ENCODE data around the gene TBL1XR1.

TBL1XR1 gene

GRCh38 chr3:177109688-177110330 is 87.5 kb downstream of the TBL1XR1 start:
- no peak for DNase-seq (ENCODE audit: low read depth, low spot score)

- no peak for DNase-seq (ENCODE audit: low read depth, low spot score)
Measured at GRCh38 chr3:177108648-177109047, 88.6 kb downstream of the TBL1XR1 start.

DNA sequence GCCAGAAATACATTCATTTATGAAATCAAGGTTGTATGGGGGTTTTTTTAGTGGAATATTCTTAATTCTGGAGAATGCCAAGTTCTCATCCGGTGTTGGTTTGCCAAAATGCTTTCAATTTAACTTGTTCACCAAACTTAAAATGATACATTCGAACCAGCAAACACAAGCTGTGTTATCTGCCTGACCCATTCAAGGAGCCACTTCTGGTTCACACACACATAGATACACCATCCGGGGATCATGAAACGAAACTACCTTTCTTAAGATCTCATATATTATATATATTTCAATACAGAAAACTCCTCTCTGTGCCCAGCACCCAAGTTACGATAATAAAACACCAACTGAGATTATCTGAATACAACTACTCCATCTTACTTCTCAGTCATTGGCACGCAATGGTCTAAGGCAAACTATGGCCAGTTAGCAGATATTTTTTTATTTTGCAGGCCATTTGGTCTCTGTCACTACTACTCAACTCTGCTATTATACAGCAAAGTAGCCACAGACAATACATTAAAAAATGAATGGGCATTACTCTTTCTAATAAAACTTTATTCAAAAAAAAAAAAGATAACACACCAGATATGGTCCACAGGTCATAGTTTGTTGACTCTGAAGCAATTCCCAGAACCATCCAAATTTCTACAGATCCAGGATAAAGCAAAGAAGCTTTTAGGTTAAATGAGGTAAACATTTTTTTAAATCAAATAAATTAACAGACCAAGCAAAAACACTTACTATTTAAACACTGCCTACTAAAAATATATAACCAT is 89.6 kb downstream of the TBL1XR1 start:
- DNase-seq (ENCODE audit: low read depth, low spot score), result no peak

DNA sequence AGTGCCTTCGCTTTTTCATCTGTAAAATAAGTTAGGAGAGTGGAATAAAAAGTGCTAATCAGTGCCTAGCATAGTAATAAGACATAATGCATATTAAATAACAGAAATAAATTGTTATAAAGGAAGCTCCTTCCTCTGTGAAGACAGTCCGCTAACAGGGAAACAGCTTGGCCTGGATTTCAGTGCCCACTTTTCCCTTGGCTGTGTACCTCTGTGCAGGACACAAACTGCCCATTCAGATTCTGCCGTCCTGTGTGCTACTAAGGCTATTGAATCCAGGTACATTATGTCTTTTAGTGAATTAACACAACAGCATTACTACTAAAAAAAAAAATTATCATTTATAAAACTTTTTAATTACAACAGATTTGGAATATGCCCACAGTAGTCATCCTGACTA is 90.7 kb downstream of the TBL1XR1 start:
- DNase-seq (ENCODE audit: low read depth, low spot score), result no peak

GRCh38 chr3:177106184-177106583 is 91.1 kb downstream of the TBL1XR1 start:
- no peak for DNase-seq (ENCODE audit: low read depth, low spot score)

- no peak for DNase-seq (ENCODE audit: low read depth, low spot score)
Measured at GRCh38 chr3:177105623-177106022, 91.7 kb downstream of the TBL1XR1 start.

GRCh38 chr3:177104299-177104992 is 92.8 kb downstream of the TBL1XR1 start:
- no peak for DNase-seq (ENCODE audit: low read depth, low spot score)

DNA sequence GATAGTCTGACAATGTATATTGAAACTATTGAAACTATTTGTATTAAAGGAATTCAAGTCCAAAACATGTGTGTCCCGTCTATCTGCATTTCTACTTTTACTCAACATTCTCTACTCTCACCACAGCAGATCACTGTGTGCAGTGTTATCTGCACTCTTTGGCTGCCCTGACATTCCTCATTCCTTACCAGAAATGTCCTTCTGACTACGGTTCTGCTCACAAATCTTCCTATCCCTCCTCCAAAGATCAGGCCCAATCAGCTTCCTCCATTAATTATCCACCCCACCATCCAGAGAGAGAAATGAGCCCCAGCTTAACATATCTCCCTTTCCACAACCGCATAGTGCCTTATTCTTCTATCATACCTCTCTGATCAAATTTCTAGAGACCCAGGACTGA is 94.7 kb downstream of the TBL1XR1 start:
- DNase-seq (ENCODE audit: low read depth, low spot score), result no peak

DNA sequence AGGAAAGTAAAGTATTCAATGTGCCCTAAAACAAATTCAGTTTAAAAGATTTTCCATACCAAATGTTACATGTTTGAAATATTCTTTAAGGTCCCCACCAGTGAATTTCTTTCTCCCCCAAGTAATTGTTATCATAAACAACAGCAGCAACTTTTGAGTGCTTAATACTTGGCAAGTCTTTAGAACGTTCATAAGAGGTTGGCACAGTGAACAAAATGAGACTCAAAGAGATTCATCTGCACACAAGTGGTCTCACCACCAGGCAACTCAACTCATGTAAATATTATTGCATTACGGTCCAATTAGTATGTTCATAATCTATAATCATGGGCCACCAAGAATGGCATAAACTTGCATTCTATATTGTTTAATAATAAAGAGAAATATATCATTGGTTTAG is 98.7 kb downstream of the TBL1XR1 start:
- DNase-seq (ENCODE audit: low read depth, low spot score), result no peak

DNA sequence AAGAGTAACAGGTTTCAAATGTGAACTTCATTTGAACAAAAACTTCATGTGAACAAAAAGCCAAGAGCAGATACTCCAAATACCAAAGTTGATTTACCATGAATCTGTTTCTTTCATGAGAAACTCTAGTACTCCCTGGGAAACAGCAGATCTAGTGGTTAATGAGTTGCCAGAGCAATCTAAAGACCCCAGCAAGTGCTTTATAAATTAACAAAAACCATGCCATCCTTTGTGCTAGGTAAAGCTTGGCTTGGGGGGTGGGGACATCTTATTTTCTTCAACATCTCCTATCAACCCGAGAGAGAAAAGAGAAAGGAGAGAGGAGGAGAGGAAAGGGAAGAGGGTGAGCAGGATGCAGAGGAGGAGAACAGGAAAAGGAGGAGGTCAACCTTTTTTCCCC is 100.7 kb downstream of the TBL1XR1 start:
- no peak for DNase-seq (ENCODE audit: low read depth, low spot score)

DNA sequence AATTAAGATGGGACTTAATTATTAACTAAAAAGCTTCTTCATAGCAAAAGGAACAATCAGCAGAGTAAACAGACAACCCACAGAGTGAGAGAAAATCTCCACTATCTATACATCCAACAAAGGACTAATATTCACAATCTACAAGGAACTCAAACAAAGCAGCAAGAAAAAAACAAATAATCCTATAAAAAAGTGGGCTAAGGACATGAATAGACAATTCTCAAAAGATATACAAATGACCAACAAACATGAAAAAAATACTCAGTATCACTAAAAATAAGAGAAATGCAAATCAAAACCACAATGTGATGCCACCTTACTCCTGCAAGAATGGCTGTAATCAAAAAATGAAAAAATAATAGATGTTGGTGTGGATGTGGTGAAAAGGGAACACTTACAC is 103.3 kb downstream of the TBL1XR1 start:
- DNase-seq (ENCODE audit: low read depth, low spot score), result no peak

- DNase-seq (ENCODE audit: low read depth, low spot score), result no peak
Measured at GRCh38 chr3:177089901-177090300, 107.4 kb downstream of the TBL1XR1 start.

DNA sequence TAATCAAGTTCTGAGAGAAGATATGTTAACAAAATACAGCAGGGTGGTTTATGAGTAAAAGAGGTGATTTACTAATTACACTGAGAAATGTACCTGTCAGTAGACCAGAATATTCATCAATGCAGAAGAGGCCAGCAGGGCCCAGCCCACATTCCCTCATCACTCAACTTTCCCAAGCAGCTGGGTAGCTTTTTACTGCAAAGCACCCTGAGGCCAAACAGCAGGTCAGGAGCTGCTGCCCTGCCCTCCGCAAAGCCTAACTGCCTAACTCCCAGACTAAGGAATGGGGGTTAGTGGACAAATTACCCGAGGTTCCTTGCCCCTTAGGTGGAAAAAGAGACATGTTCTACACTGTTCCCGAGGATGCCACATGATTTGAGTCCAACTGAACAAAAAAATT is 108.2 kb downstream of the TBL1XR1 start:
- no peak for DNase-seq (ENCODE audit: low read depth, low spot score)

DNA sequence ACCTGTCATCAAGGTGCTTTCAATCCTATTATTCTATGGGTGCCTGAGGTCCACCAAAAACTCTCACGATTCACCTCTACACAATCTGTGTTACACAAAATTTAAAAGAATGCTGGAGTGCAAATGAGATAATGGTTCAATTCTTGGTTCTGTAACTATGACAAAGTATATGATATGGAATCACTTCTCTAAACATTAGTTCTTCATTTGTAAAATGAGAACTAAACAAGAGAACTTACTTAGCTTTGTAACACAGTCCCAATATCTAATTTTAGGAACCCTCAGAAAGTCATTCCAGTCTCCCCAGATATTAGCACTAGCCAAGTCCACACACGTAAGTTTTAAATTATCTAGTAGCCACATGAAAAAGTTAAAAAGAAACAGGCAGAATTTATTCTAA is 111.5 kb downstream of the TBL1XR1 start:
- no peak for DNase-seq (ENCODE audit: low read depth, low spot score)

- DNase-seq (ENCODE audit: low read depth, low spot score), result no peak
Measured at GRCh38 chr3:177084616-177085015, 112.7 kb downstream of the TBL1XR1 start.

DNA sequence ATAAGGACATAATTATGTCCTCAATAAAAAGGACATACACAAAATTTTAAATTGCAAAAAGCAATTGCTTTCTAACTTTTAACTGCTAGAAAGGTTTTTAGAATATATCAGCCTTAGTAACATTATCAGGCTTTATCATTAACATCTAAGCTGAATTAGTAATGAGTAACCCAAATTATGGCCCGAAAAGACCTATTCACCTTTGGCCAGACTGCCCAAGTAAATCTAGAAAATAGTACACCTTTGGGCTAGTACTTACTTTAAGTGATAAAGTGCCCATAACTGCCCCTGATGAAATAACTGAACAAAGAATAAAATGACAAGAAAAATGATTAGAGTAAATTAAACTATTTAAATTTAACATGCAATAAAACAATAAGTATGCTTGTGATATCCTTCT is 117.2 kb downstream of the TBL1XR1 start:
- DNase-seq (ENCODE audit: low read depth, low spot score), result no peak

GRCh38 chr3:177079684-177080083 is 117.6 kb downstream of the TBL1XR1 start:
- no peak for DNase-seq (ENCODE audit: low read depth, low spot score)

DNA sequence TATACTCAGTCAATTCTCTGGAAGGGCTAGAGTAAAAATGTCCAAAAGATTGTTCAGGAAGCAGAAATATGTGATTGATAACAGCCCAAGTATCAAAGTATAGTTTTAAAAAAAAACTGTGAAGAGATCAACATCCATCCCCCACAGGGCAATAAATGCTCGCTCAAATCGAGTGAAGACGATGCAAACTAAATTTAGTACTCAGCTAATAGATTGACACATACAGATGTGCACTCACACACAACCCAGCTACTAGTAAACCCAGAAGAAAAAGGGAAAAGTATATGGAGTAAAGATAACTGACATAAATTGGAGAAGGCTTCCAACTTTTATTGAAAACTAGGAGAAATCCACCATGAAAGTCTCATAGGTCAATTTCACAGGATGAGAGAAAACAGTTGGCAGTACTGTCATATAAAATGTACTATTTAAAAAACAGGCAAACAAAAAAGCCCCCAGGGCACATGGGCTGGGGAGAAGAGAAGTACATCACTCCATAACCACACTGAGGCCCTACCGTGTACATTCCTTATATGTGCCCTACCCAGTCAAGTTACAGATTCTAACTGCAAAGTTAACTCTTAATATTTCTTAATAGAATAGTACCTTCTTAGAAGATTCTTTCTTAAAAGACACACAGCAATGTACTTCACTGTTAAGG is 125.7 kb downstream of the TBL1XR1 start:
- no peak for DNase-seq (ENCODE audit: low read depth, low spot score)

- DNase-seq (ENCODE audit: low read depth, low spot score), result no peak
Measured at GRCh38 chr3:177069514-177070329, 127.6 kb downstream of the TBL1XR1 start.

- DNase-seq (ENCODE audit: low read depth, low spot score), result no peak
Measured at GRCh38 chr3:177068967-177069366, 128.3 kb downstream of the TBL1XR1 start.

DNA sequence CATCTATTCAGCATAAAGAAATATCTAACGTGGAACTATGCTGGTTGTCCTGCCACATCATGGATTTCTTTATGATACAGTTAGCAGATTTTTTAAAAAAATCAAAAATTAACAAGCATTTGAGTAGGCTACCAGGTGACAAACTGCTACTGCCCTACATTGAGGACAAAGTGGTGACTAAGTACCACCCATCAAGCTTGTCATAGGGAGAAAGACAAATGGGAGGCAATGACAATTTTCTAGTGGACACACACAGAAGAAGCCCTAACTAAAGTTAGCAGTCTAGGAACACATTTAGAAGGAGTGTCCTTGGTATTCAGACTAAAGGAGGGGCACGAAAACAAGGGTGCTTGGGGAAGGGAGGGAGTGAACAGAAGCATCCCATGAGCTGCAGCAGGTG is 131.2 kb downstream of the TBL1XR1 start:
- no peak for DNase-seq (ENCODE audit: low read depth, low spot score)

Data from smooth muscle cell of the brain vasculature (primary cell).